Skeletal muscle satellite cell (primary cell): Measurements from ENCODE around the gene CCDC88C.

Experiments
- H3K27me3 ChIP-seq: 2 replicates; pipeline ENCODE4 v1.7.0; 2013; ENCODE audit warnings: low read length; ENCODE audit not compliant: control insufficient read depth, insufficient read depth
- H3K36me3 ChIP-seq: 2 replicates; pipeline ENCODE4 v1.7.0; 2013; ENCODE audit warnings: mild to moderate bottlenecking, control low read depth, low read length; ENCODE audit not compliant: insufficient read depth
- H3K4me1 ChIP-seq: 2 replicates; pipeline ENCODE4 v1.7.0; 2013; ENCODE audit warnings: low read length; ENCODE audit not compliant: control insufficient read depth, insufficient read depth
- H3K4me2 ChIP-seq: 2 replicates; pipeline ENCODE4 v1.7.0; 2013; ENCODE audit warnings: mild to moderate bottlenecking, low read length
- H3K4me3 ChIP-seq: 2 replicates; pipeline ENCODE4 v1.7.0; 2013; ENCODE audit warnings: low read length
- H3K9ac ChIP-seq: 2 replicates; pipeline ENCODE4 v1.7.0; 2013; ENCODE audit warnings: mild to moderate bottlenecking, low read depth, low read length, moderate library complexity
- H3K9me3 ChIP-seq: replicated peaks from 2 replicates; pipeline ENCODE4 v1.7.0; 2013; ENCODE audit warnings: mild to moderate bottlenecking, control low read depth, low read length

CCDC88C gene

GRCh38 chr14:91354221-91354916, 63.3 kb downstream of the CCDC88C start:
- Histone ChIP-seq H3K9me3 (no peaks in the 10 kb centered on the region), H3K27me3 (peaks cover 13% of the 10 kb centered on the region), H3K36me3 (no peaks in the 10 kb centered on the region), H3K4me2 (no peak overlapping the region), H3K9ac (no peak overlapping the region), H3K4me1 (no peaks in the 10 kb centered on the region), H3K4me3 (no peak overlapping the region)

GRCh38 chr14:91352728-91353692, 64.6 kb downstream of the CCDC88C start:
- H3K4me1 ChIP-seq, result no peaks in the 10 kb centered on the region
- no peak overlapping the region for H3K9ac ChIP-seq
- no peaks in the 10 kb centered on the region for H3K36me3 ChIP-seq
- no peak overlapping the region for H3K4me3 ChIP-seq
- no peak overlapping the region for H3K4me2 ChIP-seq
- H3K27me3 ChIP-seq, result peaks cover 13% of the 10 kb centered on the region
- H3K9me3 ChIP-seq, result no peaks in the 10 kb centered on the region

- H3K4me3 ChIP-seq, result no peak overlapping the region
- H3K4me1 ChIP-seq, result no peaks in the 10 kb centered on the region
- H3K36me3 ChIP-seq, result no peaks in the 10 kb centered on the region
- H3K4me2 ChIP-seq, result no peak overlapping the region
- H3K9ac ChIP-seq, result no peak overlapping the region
- H3K27me3 ChIP-seq, result peaks cover 12% of the 10 kb centered on the region
- no peaks in the 10 kb centered on the region for H3K9me3 ChIP-seq
Measured at GRCh38 chr14:91352053-91352452, 65.6 kb downstream of the CCDC88C start.

GRCh38 chr14:91351512-91351862, 66.1 kb downstream of the CCDC88C start:
- Histone ChIP-seq H3K4me1 (no peaks in the 10 kb centered on the region), H3K4me2 (no peak overlapping the region), H3K36me3 (no peaks in the 10 kb centered on the region), H3K9me3 (no peaks in the 10 kb centered on the region), H3K4me3 (no peak overlapping the region), H3K27me3 (peaks cover 6% of the 10 kb centered on the region), H3K9ac (no peak overlapping the region)

GRCh38 chr14:91350813-91351511, 66.7 kb downstream of the CCDC88C start:
- H3K9ac ChIP-seq, result no peak overlapping the region
- peaks cover 5% of the 10 kb centered on the region for H3K27me3 ChIP-seq
- H3K4me3 ChIP-seq, result no peak overlapping the region
- H3K4me2 ChIP-seq, result no peak overlapping the region
- H3K4me1 ChIP-seq, result no peaks in the 10 kb centered on the region
- no peaks in the 10 kb centered on the region for H3K9me3 ChIP-seq
- no peaks in the 10 kb centered on the region for H3K36me3 ChIP-seq

GRCh38 chr14:91350483-91350812, 67.2 kb downstream of the CCDC88C start:
- Histone ChIP-seq H3K9me3 (no peaks in the 10 kb centered on the region), H3K4me3 (no peak overlapping the region), H3K4me1 (no peaks in the 10 kb centered on the region), H3K27me3 (peaks cover 5% of the 10 kb centered on the region), H3K4me2 (no peak overlapping the region), H3K9ac (no peak overlapping the region), H3K36me3 (no peaks in the 10 kb centered on the region)

GRCh38 chr14:91349481-91350074, 68.0 kb downstream of the CCDC88C start:
- Histone ChIP-seq H3K9me3 (no peaks in the 10 kb centered on the region), H3K9ac (no peak overlapping the region), H3K36me3 (no peaks in the 10 kb centered on the region), H3K4me3 (no peak overlapping the region), H3K4me2 (no peak overlapping the region), H3K27me3 (peaks cover 5% of the 10 kb centered on the region), H3K4me1 (no peaks in the 10 kb centered on the region)

- Histone ChIP-seq H3K4me1 (no peaks in the 10 kb centered on the region), H3K9ac (no peak overlapping the region), H3K4me2 (no peak overlapping the region), H3K27me3 (peaks cover 5% of the 10 kb centered on the region), H3K36me3 (no peaks in the 10 kb centered on the region), H3K4me3 (no peak overlapping the region), H3K9me3 (no peaks in the 10 kb centered on the region)
Measured at GRCh38 chr14:91348845-91349465, 68.7 kb downstream of the CCDC88C start.

GRCh38 chr14:91346838-91347173, 70.8 kb downstream of the CCDC88C start:
- Histone ChIP-seq H3K4me1 (no peaks in the 10 kb centered on the region), H3K4me2 (no peak overlapping the region)

GRCh38 chr14:91344096-91344495, 73.5 kb downstream of the CCDC88C start:
- Histone ChIP-seq H3K4me3 (no peak overlapping the region), H3K27me3 (no peaks in the 10 kb centered on the region), H3K4me2 (no peak overlapping the region), H3K9me3 (no peaks in the 10 kb centered on the region), H3K36me3 (no peaks in the 10 kb centered on the region), H3K9ac (no peak overlapping the region), H3K4me1 (no peaks in the 10 kb centered on the region)

More at GRCh38 chr14:91346838-91347173, 70.8 kb downstream of the CCDC88C start:
- Histone ChIP-seq H3K36me3 (no peaks in the 10 kb centered on the region), H3K4me3 (no peak overlapping the region), H3K27me3 (peaks cover 4% of the 10 kb centered on the region), H3K9ac (no peak overlapping the region), H3K9me3 (no peaks in the 10 kb centered on the region)

GRCh38 chr14:91343051-91343450, 74.6 kb downstream of the CCDC88C start:
- no peak overlapping the region for H3K4me3 ChIP-seq
- no peak overlapping the region for H3K9ac ChIP-seq
- no peak overlapping the region for H3K4me2 ChIP-seq
- no peaks in the 10 kb centered on the region for H3K4me1 ChIP-seq
- no peaks in the 10 kb centered on the region for H3K36me3 ChIP-seq
- H3K27me3 ChIP-seq, result no peaks in the 10 kb centered on the region
- H3K9me3 ChIP-seq, result no peaks in the 10 kb centered on the region
